ENCODE results near the gene NACC1. TPM values are rescaled to one million over a fixed set of nuclear protein-coding genes. Genes with fewer than 3 reads are reported as not detected.
A peak's percentile ranks its signal among the peaks of the same experiment; 100 is the strongest.
"Not testable (repeated sequence)": the region's sequence is repeated elsewhere in the genome, so short reads cannot be mapped to it uniquely, and the experiment has no call there.

Gene NACC1
- total and polyA plus RNA-seq, 2 of the 13 experiments (the other 11 are each of a cell fraction or from before 2014, with no cell fraction given) = 31.8 to 42.3 TPM

- Histone ChIP-seq H3K27ac (ENCODE audit: extremely low read length, insufficient read depth, low read length) (peak overlapping the region; percentile 94), H3K79me2 (ENCODE audit: insufficient read depth, low read length) (peaks cover 39% of the 10 kb centered on the region), H3K9ac (ENCODE audit: insufficient read depth, low read depth, low read length) (peak overlapping the region; percentile 98), H3K4me1 (ENCODE audit: insufficient read depth, low read length) (peaks cover 17% of the 10 kb centered on the region), H3K4me3 (replicated peaks in 1 of 3; ENCODE audit: insufficient read depth in 1 of 3, low read depth in 2 of 3, low read length in 3 of 3) (peak overlapping the region; percentile 92 to 97 (median 96)), H3K4me2 (ENCODE audit: low read depth, low read length) (peak overlapping the region; percentile 98)
- BruUV-seq (replicated peaks); H4K20me1 ChIP-seq (ENCODE audit: insufficient read depth, low read length); H3K9me3 ChIP-seq (ENCODE audit: low read length); H3K27me3 ChIP-seq (ENCODE audit: control insufficient read depth in 1 of 2, insufficient read depth in 2 of 2, low read length in 2 of 2); H3K36me3 ChIP-seq (replicated peaks in 1 of 2; ENCODE audit: control insufficient read depth in 1 of 2, insufficient read depth in 2 of 2, low read length in 2 of 2); intact Hi-C loops (cut with micrococcal nuclease; ENCODE audit: unreplicated experiment); H2AFZ ChIP-seq (ENCODE audit: low read length); FAIRE-seq; ATAC-seq; in situ Hi-C loops (cut with HindIII; ENCODE audit: extremely low pct_ligation_motif_present, low pct_unique_long_range_greater_than_20kb); DNase-seq (ENCODE audit: low spot score); TF ChIP-seq NR2F6 (IDR thresholded peaks at IDR 0.05): not testable (repeated sequence)
- TF ChIP-seq CEBPG (CRISPR knock-in tag; IDR thresholded peaks at IDR 0.05) (peak; percentile 55), TARDBP (CRISPR knock-in tag; IDR thresholded peaks at IDR 0.05) (peak; percentile 20; the same call in 1 of the 2 replicates), TOPORS (CRISPR knock-in tag; IDR thresholded peaks at IDR 0.05) (peak; percentile 2; the same call in 1 of the 2 replicates), NR2F6 (CRISPR knock-in tag; IDR thresholded peaks at IDR 0.05) (peak; percentile 34; the same call in 1 of the 2 replicates), NR2F1 (CRISPR knock-in tag; IDR thresholded peaks at IDR 0.05) (peak in 1 of 2 experiments; percentile 34; a peak in 1 of 4 replicates), TMF1 (CRISPR knock-in tag; IDR thresholded peaks at IDR 0.05; ENCODE audit: low read depth) (0 out of 2 replicates have a peak, but pooled peaks have one; percentile 23), ARID2 (CRISPR knock-in tag; IDR thresholded peaks at IDR 0.05; ENCODE audit: borderline replicate concordance) (0 out of 2 replicates have a peak, but pooled peaks have one; percentile 33)
- TF ChIP-seq, protein P1, sequence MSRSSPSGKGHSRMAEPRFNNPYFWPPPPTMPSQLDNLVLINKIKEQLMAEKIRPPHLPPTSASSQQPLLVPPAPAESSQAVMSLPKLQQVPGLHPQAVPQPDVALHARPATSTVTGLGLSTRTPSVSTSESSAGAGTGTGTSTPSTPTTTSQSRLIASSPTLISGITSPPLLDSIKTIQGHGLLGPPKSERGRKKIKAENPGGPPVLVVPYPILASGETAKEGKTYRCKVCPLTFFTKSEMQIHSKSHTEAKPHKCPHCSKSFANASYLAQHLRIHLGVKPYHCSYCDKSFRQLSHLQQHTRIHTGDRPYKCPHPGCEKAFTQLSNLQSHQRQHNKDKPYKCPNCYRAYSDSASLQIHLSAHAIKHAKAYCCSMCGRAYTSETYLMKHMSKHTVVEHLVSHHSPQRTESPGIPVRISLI (CRISPR knock-in tag; IDR thresholded peaks at IDR 0.05; ENCODE audit: borderline replicate concordance) = 0 out of 2 replicates have a peak, but pooled peaks have one; percentile 57
- ChIA-PET CTCF (ENCODE audit: low intra/inter-chr PET ratio, low total read pairs) (interaction anchor here (1.6 kb wide), 1 partner anchor 85 kb away, joined by 7 read pairs; no protein-coding TSS in a partner anchor), POLR2A (interaction anchor here (0.7 to 3.1 kb wide), 12 partner anchors 8 to 212 kb away, joined by 3 to 39 read pairs (median 6); partner anchors contain the start of gene NACC1)
- 8% methylated on average over 14 of the region's 17 CpGs for WGBS (ENCODE audit: low lambda C conversion rate)
These were observed 31.1 kb downstream of the NACC1 start for GRCh38 chr19:13149173-13149627.

Data from HepG2 (cell line).